Measurements from ENCODE around the gene LRCH1. TPM values are rescaled to one million over a fixed set of nuclear protein-coding genes. Genes with fewer than 3 reads are reported as not detected.
A peak's percentile ranks its signal among the peaks of the same experiment; 100 is the strongest.

LRCH1 gene
- total and polyA plus RNA-seq, 2 of the 13 experiments (the other 11 are each of a cell fraction or from before 2014, with no cell fraction given): 4.1 to 12.6 TPM

DNA sequence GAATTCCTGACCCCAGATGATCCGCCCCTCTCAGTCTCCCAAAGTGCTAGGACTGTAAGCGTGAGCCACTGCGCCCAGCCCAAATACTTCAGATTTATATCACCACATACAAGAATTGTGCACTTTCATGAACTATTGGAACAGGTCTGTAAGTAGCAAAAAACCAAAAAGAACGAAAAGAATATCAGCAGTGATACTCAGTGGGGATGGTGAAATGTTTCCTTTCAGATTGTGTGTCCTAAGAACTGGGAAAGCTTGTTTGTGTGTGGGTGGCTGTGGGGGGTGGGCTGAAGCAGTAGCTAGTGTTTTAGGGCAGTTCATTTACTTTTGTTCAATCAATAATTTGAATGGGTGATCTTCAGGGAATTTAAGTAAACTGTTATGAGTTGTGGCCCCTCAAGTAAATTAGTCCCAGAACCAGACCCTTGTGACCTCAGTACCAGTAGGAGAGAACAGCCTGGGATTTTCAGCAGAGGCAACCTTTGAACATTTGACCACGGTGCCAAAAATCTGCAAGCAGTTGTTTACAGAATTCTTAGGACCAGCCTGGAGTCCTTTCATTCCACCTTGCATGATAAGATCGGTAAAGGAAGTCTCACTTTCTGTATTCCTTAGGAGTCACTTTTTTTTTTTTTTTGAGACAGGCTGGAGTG is 106.6 kb downstream of the LRCH1 start (continued):
- TF ChIP-seq ZNF646 (CRISPR knock-in tag; IDR thresholded peaks at IDR 0.05) (peak; percentile 54; the same call in 1 of the 2 replicates), FOXA1 (IDR thresholded peaks at IDR 0.05) (no peak), FOXA1 (CRISPR knock-in tag; IDR thresholded peaks at IDR 0.05) (0 out of 2 replicates have a peak, but pooled peaks have one; percentile 32), CREM (IDR thresholded peaks at IDR 0.05) (0 out of 2 replicates have a peak, but pooled peaks have one; percentile 15), CREM (CRISPR knock-in tag; IDR thresholded peaks at IDR 0.05) (no peak), ZFP36L2 (CRISPR knock-in tag; IDR thresholded peaks at IDR 0.05) (no peak), NR2F6 (IDR thresholded peaks at IDR 0.05) (peak; percentile 65), NR2F6 (CRISPR knock-in tag; IDR thresholded peaks at IDR 0.05) (peak; percentile 57)

All from HepG2 (cell line).